Stimulated activated naive B cell treated with anti-CD40 and anti-IgM and Interleukin-4, amounts not matched to agents 10 μg/mL and 1 μg/mL and 100 μg/mL, for 72 hours (primary cell): ENCODE data around the gene RER1.

Experiments
- ATAC-seq, 2 donors: fragments of 150-1000 bp; cut with Tn5 transposase; replicated peaks; 2 replicates each; pipeline ENCODE4 v1.10.0; 2021; ENCODE audit warnings: moderate library complexity in 1 of 2
- DNase-seq: peaks from one replicate; pipeline ENCODE4 v3.0.0; 2021
- H3K27ac Mint-ChIP-seq: one replicate; pipeline ENCODE4 v1.8.0; 2022; ENCODE audit warnings: mild to moderate bottlenecking, mixed read lengths
- H3K27me3 Mint-ChIP-seq, 2 donors: one replicate each; pipeline ENCODE4 v1.8.0; 2022; ENCODE audit warnings: mixed read lengths in 2 of 2
- H3K36me3 Mint-ChIP-seq, 2 donors: one replicate each; pipeline ENCODE4 v1.8.0; 2022; ENCODE audit warnings: mixed read lengths in 2 of 2, mild to moderate bottlenecking in 1 of 2
- H3K4me1 Mint-ChIP-seq, 2 donors: one replicate each; pipeline ENCODE4 v1.8.0; 2022; ENCODE audit warnings: mixed read lengths in 2 of 2, mild to moderate bottlenecking in 1 of 2
- H3K4me3 Mint-ChIP-seq, 2 donors: one replicate each; pipeline ENCODE4 v1.8.0; 2022; ENCODE audit warnings: mild to moderate bottlenecking in 2 of 2, mixed read lengths in 2 of 2, moderate library complexity in 1 of 2
- H3K9me3 Mint-ChIP-seq, 2 donors: one replicate each; pipeline ENCODE4 v1.8.0; 2022; ENCODE audit warnings: mixed read lengths in 2 of 2, mild to moderate bottlenecking in 1 of 2

The RER1 gene

DNA sequence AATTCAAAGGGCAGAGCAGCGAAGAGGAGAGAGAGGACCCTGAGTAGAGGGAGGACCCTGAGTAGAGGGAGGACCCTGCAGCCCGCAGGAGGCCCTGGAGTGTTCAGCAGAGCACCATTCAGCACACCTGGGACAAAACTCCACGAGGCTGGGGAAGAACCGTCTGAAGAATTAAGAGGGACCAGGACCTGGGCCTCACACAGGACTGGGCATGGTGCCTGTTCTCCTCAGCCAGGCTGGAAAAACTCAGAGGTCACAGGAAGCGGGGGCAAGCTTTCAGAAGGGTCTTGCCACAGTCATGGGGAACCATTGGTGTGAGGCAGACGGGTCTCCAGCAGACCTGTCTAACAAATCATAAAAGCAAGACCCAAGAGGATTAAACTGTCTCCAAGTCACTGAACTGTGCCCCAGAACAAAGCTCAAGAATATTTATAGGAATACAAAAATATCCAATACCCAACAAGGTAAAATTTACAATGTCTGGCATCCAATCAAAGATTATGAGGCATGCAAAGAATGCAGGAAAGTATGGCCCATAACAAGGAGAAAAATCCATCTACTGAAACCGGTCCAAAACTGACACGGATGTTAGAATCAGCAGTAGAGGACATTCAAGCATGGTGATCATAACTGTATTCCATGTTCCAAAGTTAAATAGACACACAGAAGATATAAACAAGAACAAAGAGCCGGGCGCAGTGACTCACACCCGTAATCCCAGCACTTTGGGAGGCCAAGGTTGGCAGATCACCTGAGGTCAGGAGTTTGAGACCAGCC is 30.9 kb upstream of the RER1 start:
- no peak for DNase-seq
- Mint-ChIP-seq H3K36me3 (peaks cover 4 to 11% of the 10 kb centered on the region in 2 donors), H3K4me3 (no peak overlapping the region), H3K27me3 (no peaks in the 10 kb centered on the region), H3K27ac (peak overlapping the region; percentile 76), H3K9me3 (peaks cover 0 to 7% of the 10 kb centered on the region in 2 donors), H3K4me1 (no peaks in the 10 kb centered on the region)
- no peak for ATAC-seq

DNA sequence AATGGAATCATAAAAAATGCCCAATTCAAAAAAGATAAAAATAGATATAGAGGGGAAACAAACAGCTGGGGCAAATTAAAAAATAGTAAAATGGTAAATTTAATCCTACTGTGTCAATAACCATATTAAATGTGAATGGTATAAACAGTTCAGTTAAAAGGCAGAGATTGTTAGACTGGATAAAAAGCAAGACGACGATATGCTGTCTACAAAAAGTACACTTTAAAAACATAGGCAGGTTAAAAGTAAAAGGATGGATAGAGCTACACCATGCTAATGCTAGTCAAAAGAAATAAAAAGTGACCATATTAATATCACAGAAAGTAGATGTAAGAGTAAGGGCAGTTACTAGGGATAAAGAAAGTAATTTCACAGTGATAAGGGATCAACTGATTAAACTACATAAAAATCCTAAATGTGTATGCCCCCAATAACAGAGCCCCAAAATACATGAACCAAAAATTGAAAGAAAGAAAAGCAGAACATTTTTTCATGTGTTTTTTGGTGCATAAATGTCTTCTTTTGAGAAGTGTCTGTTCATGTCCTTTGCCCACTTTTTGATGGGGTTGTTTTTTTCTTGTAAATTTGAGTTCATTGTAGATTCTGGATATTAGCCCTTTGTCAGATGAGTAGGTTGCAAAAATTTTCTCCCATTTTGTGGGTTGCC is 27.7 kb upstream of the RER1 start:
- peaks cover 4 to 15% of the 10 kb centered on the region in 2 donors for H3K36me3 Mint-ChIP-seq
- DNase-seq = no peak
- H3K9me3 Mint-ChIP-seq = peaks cover 0 to 7% of the 10 kb centered on the region in 2 donors
- ATAC-seq = no peak
- no peaks in the 10 kb centered on the region for H3K4me1 Mint-ChIP-seq
- H3K27me3 Mint-ChIP-seq = no peaks in the 10 kb centered on the region
- no peak overlapping the region for H3K27ac Mint-ChIP-seq
- no peak overlapping the region for H3K4me3 Mint-ChIP-seq

GRCh38 chr1:2368053-2368744 is 23.4 kb upstream of the RER1 start:
- peaks cover 0 to 14% of the 10 kb centered on the region in 2 donors for H3K36me3 Mint-ChIP-seq
- H3K27ac Mint-ChIP-seq = peak overlapping the region; percentile 48
- H3K4me3 Mint-ChIP-seq = no peak overlapping the region
- no peaks in the 10 kb centered on the region for H3K4me1 Mint-ChIP-seq
- ATAC-seq (no peak), DNase-seq (no peak)
- no peaks in the 10 kb centered on the region for H3K27me3 Mint-ChIP-seq
- H3K9me3 Mint-ChIP-seq = peaks cover 0 to 5% of the 10 kb centered on the region in 2 donors

- peaks cover 0 to 9% of the 10 kb centered on the region in 2 donors for H3K36me3 Mint-ChIP-seq
- H3K27ac Mint-ChIP-seq = no peak overlapping the region
- no peak for ATAC-seq
- H3K27me3 Mint-ChIP-seq = no peaks in the 10 kb centered on the region
- no peaks in the 10 kb centered on the region for H3K9me3 Mint-ChIP-seq
- DNase-seq = no peak
- H3K4me1 Mint-ChIP-seq = peaks cover 1 to 6% of the 10 kb centered on the region in 2 donors
- H3K4me3 Mint-ChIP-seq = no peak overlapping the region
These were observed 18.8 kb upstream of the RER1 start for GRCh38 chr1:2372551-2373490.

DNA sequence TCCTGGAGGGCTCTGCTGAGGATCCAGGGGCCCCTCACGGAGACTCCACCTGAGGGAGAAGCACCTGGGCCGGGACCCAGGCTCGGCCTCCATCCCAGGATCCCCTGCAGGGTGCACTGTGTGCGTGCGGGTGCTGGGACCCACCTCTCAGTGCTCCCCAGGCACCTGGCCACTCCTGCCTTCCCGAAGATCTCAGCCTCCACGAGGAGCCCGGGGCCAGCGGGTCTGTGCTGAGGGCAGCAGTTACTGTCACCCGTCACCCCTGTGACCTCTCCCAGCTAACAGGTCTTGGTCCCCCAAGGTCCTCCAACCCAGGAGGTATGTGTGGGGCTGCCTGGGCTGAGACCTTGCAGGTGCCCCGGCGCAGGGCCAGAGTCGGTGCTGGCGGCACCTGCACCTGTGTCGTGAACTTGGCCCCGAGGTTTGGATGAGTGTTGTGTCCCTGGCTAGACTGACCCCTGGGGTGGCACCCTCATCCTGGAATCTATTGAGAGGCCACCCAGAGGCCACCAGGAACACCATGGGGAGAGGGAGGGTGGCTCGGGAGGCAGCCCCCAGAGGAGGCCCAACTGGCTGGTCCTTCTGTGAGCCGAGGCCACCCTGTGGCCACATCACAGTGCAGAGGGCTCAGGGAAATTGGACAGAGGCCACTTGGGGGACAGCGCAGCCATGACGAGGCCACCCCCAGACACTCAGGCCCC is 17.9 kb upstream of the RER1 start:
- Mint-ChIP-seq H3K36me3 (peaks cover 0 to 5% of the 10 kb centered on the region in 2 donors), H3K27ac (no peak overlapping the region), H3K4me3 (no peak overlapping the region), H3K9me3 (no peaks in the 10 kb centered on the region), H3K27me3 (no peaks in the 10 kb centered on the region), H3K4me1 (peaks cover 1 to 6% of the 10 kb centered on the region in 2 donors)
- DNase-seq (no peak), ATAC-seq (no peak)

DNA sequence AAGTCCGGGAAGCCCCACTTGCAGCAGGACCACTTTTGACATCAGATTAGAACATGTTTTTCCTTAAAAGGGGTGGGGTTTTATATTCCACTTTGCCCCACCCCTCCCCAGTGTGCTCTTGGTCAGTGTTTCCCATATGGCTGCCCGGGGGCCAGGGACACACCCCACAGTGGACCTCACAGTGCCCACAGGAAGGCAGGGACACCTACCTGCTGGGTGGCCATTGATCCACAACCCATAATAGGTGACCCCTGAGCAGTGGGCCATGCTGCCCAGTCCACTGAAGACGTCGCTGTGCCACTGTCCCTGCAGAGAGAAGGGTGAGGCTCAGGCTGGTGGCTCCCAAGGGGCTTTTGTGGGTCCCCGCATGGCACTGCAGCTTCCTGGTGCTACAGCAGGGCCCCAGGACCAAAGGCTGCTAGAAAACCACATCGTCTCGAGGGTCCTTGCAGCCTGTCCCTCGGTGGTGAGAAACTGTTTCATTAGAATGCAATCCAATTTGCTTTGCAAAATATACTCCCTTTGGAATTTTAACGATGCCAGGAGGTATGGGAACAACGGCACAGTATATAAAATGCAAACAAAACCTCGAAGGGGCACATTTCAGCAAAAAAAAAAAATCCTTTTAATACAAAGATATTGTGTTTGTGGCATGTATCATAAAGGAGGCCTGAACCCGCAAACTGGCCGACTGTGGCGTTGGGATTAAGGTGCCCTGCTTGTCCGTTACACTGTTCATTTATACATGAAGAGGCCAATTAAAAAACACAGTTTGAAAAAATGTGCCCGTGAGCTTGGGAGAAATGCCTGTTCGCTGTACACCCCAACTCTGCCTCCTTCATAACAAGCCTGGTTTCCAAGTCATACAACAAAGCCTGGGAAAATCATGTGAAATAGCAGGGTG is 17.1 kb upstream of the RER1 start:
- Mint-ChIP-seq H3K36me3 (peaks cover 0 to 5% of the 10 kb centered on the region in 2 donors), H3K9me3 (no peaks in the 10 kb centered on the region), H3K27me3 (no peaks in the 10 kb centered on the region), H3K4me3 (no peak overlapping the region), H3K27ac (no peak overlapping the region), H3K4me1 (peaks cover 8 to 14% of the 10 kb centered on the region in 2 donors)
- no peak for DNase-seq
- no peak for ATAC-seq

DNA sequence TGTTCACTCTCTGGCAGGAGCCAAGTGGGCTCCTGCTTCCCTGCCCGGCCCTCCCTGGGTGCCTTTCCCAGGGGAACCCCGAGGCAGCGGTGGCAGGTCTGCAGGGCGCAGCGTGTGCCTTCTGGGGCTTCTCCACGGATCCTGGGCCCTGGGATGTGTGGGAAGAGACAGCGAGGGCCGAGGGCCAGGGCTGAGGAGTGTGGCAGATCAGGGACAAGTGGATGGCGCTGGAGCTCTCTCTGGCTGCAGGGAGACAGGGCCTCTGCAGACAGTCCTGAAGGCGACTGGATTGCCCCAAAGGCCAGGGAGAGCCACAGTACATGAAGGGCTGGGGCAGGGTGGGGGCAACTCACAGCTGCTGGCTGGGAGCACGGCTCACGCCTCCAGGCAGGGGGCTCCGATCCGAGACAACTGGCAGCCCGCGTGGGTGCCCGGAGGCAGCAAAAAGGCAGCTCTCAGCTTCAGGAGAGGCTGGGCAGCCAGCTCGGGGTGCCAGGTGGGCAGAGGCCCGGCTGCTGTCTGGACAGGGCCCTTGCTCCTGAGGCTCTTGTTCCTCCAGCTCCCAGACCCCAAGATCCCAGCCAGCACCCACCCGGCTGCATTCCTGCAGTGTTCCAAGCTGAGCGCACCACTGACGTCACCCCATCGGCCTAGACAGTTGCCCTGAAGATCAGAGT is 16.3 kb upstream of the RER1 start:
- Mint-ChIP-seq H3K36me3 (peaks cover 0 to 5% of the 10 kb centered on the region in 2 donors), H3K4me3 (no peak overlapping the region), H3K27me3 (no peaks in the 10 kb centered on the region), H3K4me1 (peaks cover 13 to 21% of the 10 kb centered on the region in 2 donors), H3K9me3 (no peaks in the 10 kb centered on the region), H3K27ac (peak overlapping the region; percentile 79)
- ATAC-seq (no peak), DNase-seq (no peak)

DNA sequence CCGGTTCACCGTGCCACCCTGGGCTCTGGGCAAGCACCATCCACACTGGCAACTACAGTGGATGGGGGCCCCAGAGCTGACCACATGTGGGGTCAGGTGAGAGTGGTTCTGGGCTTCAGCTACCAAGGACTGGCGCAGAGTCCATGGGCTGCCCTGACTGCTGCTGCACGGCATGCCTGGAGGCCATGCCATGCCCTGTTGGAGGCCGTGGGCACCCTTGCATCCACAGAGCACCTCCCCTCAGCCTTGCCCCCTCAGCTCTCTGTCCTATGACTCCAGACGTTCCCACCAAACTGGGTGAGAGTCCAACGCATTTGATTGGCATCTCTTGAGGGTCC is 15.7 kb upstream of the RER1 start:
- Mint-ChIP-seq H3K36me3 (peaks cover 0 to 4% of the 10 kb centered on the region in 2 donors), H3K27me3 (no peaks in the 10 kb centered on the region), H3K9me3 (no peaks in the 10 kb centered on the region), H3K27ac (no peak overlapping the region), H3K4me3 (no peak overlapping the region), H3K4me1 (peaks cover 13 to 21% of the 10 kb centered on the region in 2 donors)
- DNase-seq (no peak), ATAC-seq (no peak)

DNA sequence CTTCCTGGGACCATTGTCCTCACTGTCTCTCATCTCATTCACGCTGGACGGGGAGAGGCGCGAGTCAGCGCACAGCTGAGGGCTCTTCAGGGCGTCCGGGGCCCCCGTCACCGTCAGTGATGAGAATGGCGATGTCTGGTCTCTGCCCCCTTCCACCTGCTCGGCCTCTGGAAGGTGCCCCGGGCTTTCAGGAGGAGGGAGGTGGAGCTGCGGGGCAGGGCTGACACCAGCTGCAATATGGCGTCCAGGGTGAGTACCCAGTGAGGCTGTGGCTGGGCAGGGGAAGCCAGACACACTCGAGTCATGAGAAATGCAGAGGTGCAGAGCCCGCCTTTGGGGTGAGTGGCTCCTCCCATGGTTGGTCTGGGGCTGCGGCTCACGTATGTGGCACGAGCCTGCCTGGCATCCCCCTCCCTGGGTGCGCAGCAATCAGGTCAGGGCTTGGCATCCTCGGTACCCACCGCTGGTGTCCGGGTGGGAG is 15.3 kb upstream of the RER1 start:
- Mint-ChIP-seq H3K27me3 (no peaks in the 10 kb centered on the region), H3K27ac (no peak overlapping the region), H3K9me3 (no peaks in the 10 kb centered on the region), H3K36me3 (no peaks in the 10 kb centered on the region), H3K4me3 (no peak overlapping the region), H3K4me1 (peaks cover 13 to 21% of the 10 kb centered on the region in 2 donors)
- ATAC-seq (no peak), DNase-seq (no peak)

DNA sequence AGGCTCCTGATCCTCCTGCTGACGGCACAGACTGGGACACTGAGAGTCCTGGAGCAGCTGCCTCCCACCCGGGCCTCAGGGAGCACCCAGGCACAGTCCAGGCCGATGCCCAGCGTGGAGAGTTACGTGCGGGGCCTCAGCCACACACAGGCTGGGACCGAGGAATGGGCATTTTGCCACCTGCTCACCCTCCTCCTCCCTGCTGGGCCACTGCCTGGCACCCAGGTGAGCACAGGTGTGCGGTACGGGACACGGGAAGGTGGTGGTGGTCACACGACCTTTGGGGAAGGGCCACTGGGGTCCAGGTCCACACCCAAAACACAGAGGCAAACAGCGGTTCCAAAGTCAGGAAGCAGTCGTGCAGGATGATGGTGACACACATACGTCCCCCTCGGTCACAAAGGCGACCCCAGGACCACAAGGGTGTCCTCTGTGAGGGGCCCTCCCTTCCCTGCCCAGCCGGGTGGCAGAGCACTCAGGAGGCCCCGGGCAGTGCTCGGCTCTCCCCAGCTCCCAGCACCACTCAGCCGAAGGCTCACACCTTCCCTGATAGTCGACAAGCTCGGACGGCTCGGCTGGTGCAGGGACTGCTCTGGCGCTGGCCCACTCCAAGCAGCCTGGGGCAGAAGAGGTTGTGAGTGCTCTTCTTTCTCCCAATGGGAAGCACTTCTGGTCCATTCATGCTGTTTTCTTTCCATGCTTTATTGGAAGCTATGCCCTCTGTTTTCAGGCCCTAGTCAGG is 14.5 kb upstream of the RER1 start:
- ATAC-seq = no peak
- Mint-ChIP-seq H3K36me3 (no peaks in the 10 kb centered on the region), H3K9me3 (no peaks in the 10 kb centered on the region)

GRCh38 chr1:2377751-2378440 is 13.7 kb upstream of the RER1 start:
- ATAC-seq (no peak), DNase-seq (no peak)
- Mint-ChIP-seq H3K27me3 (no peaks in the 10 kb centered on the region), H3K4me3 (no peak overlapping the region), H3K9me3 (no peaks in the 10 kb centered on the region), H3K4me1 (peaks cover 15 to 27% of the 10 kb centered on the region in 2 donors), H3K36me3 (no peaks in the 10 kb centered on the region), H3K27ac (no peak overlapping the region)

More for the DNA sequence above, 14.5 kb upstream of the RER1 start:
- DNase-seq = no peak
- Mint-ChIP-seq H3K27me3 (no peaks in the 10 kb centered on the region), H3K4me1 (peaks cover 15 to 27% of the 10 kb centered on the region in 2 donors), H3K4me3 (no peak overlapping the region), H3K27ac (no peak overlapping the region)
